BLaER1 (cell line): ENCODE measurements around the gene KIF26B.

Experiments used
- H3K27ac ChIP-seq: shearing (Covaris generic); formaldehyde crosslinking; 2 replicates; pipeline ENCODE4 v1.8.1; 2022
- H3K27me3 ChIP-seq: shearing (Covaris generic); formaldehyde crosslinking; 2 replicates; pipeline ENCODE4 v1.8.1; 2022
- H3K36me3 ChIP-seq: shearing (Covaris generic); formaldehyde crosslinking; 2 replicates; pipeline ENCODE4 v1.8.1; 2022
- H3K4me1 ChIP-seq: shearing (Covaris generic); formaldehyde crosslinking; 2 replicates; pipeline ENCODE4 v1.8.1; 2022
- H3K4me2 ChIP-seq: shearing (Covaris generic); formaldehyde crosslinking; 2 replicates; pipeline ENCODE4 v1.8.1; 2022
- H3K4me3 ChIP-seq: shearing (Covaris generic); formaldehyde crosslinking; 2 replicates; pipeline ENCODE4 v1.8.1; 2022
- H3K9ac ChIP-seq: shearing (Covaris generic); formaldehyde crosslinking; 2 replicates; pipeline ENCODE4 v1.8.1; 2022
- H3K9me3 ChIP-seq: shearing (Covaris generic); formaldehyde crosslinking; 2 replicates; pipeline ENCODE4 v1.8.1; 2022
- H4K20me1 ChIP-seq: shearing (Covaris generic); formaldehyde crosslinking; 2 replicates; pipeline ENCODE4 v1.8.1; 2022
- Cebpa-rat ChIP-seq: shearing (Covaris generic); IDR thresholded peaks from 2 replicates; pipeline ENCODE4 v1.8.1; 2022

KIF26B gene

GRCh38 chr1:245444945-245445344 lies 290.2 kb downstream of the KIF26B start:
- no peak for TF ChIP-seq Cebpa-rat
- no peaks in the 10 kb centered on the region for H3K9me3 ChIP-seq

DNA sequence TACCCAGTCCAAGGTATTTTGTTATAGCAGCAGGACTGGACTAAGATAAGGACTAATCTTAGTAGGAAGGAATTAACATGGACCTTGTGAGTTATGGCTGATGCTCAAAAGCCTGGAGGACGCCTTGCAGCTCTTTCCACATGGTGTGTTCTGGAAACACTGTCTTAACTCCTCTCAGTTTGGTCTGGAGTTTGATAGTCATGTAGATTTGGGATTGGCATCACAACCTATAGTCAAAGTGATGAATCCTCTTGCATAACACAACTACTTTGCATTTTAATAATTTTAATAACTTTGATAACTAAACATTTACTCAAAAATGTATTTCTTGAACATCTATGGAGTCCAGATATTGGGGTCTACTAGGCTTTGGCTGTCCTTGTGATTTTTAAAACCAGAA lies 293.7 kb downstream of the KIF26B start:
- H3K4me1 ChIP-seq: no peaks in the 10 kb centered on the region
- no peaks in the 10 kb centered on the region for H3K27me3 ChIP-seq
- H3K27ac ChIP-seq: no peak overlapping the region
- no peak overlapping the region for H3K4me2 ChIP-seq
- no peaks in the 10 kb centered on the region for H4K20me1 ChIP-seq
- H3K9me3 ChIP-seq: no peaks in the 10 kb centered on the region
- H3K36me3 ChIP-seq: no peaks in the 10 kb centered on the region
- TF ChIP-seq Cebpa-rat: no peak
- H3K4me3 ChIP-seq: no peak overlapping the region
- no peak overlapping the region for H3K9ac ChIP-seq

More at GRCh38 chr1:245444945-245445344, 290.2 kb downstream of the KIF26B start:
- H3K4me3 ChIP-seq: no peak overlapping the region
- H3K27me3 ChIP-seq: no peaks in the 10 kb centered on the region
- H3K36me3 ChIP-seq: no peaks in the 10 kb centered on the region
- no peaks in the 10 kb centered on the region for H3K4me1 ChIP-seq
- no peak overlapping the region for H3K9ac ChIP-seq
- no peak overlapping the region for H3K4me2 ChIP-seq
- H4K20me1 ChIP-seq: no peaks in the 10 kb centered on the region
- no peak overlapping the region for H3K27ac ChIP-seq

DNA sequence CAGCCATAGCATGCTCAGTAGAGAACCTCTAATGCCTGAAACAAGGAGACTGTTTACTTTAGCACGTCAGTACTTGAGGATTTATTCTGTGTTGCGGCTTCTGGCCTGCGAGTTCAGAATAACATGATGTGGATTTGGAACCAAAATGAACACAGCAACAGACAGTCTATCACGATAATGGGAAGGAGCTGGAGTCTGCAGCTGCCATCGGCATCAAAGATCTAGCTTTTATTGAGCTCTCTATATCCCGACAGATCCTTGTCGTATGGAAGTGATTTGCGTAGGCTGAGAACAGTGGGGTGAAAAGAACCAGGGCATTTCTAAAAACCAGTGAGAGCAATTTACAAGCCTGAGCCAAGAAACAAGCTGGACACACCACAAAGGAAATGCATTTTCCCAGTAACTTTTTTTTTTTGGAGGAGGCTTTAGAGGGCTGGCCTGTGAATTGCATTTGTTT lies 294.2 kb downstream of the KIF26B start:
- TF ChIP-seq Cebpa-rat: no peak
- Histone ChIP-seq H3K27me3 (no peaks in the 10 kb centered on the region), H3K4me1 (no peaks in the 10 kb centered on the region), H3K9me3 (no peaks in the 10 kb centered on the region), H3K4me2 (no peak overlapping the region), H3K27ac (no peak overlapping the region), H3K9ac (no peak overlapping the region), H3K36me3 (no peaks in the 10 kb centered on the region), H3K4me3 (no peak overlapping the region), H4K20me1 (no peaks in the 10 kb centered on the region)

- Histone ChIP-seq H3K27me3 (no peaks in the 10 kb centered on the region), H3K4me2 (no peak overlapping the region), H4K20me1 (no peaks in the 10 kb centered on the region), H3K9me3 (no peaks in the 10 kb centered on the region), H3K9ac (no peak overlapping the region), H3K4me1 (no peaks in the 10 kb centered on the region), H3K27ac (no peak overlapping the region), H3K36me3 (no peaks in the 10 kb centered on the region), H3K4me3 (no peak overlapping the region)
- TF ChIP-seq Cebpa-rat: no peak
Measured at GRCh38 chr1:245453541-245453940, 298.8 kb downstream of the KIF26B start.

DNA sequence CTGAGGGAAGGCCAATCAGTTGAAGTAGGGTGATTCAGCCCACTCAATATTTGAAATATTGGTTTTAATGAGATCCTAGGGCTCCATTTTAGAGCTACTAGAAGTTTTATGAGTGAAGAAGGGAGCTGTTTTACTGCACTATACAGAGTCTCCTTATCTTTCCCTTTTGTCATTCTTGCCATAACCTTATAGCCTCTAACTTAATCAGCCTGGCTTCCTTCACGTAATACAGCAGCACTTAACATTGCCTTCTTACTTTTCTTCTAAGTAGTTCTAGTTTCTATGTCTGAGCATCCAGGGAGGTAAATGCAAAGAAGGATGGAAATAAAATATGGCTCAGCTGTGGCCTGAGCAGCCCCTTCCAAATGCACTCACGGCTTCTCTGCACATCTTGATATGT lies 299.3 kb downstream of the KIF26B start:
- Histone ChIP-seq H3K36me3 (no peaks in the 10 kb centered on the region), H3K4me3 (no peak overlapping the region), H4K20me1 (no peaks in the 10 kb centered on the region), H3K4me1 (no peaks in the 10 kb centered on the region), H3K4me2 (no peak overlapping the region), H3K9ac (no peak overlapping the region), H3K27ac (no peak overlapping the region), H3K27me3 (no peaks in the 10 kb centered on the region), H3K9me3 (no peaks in the 10 kb centered on the region)
- no peak for TF ChIP-seq Cebpa-rat

- Histone ChIP-seq H3K4me1 (no peaks in the 10 kb centered on the region), H3K9me3 (no peaks in the 10 kb centered on the region), H3K9ac (no peak overlapping the region), H3K36me3 (no peaks in the 10 kb centered on the region), H4K20me1 (no peaks in the 10 kb centered on the region), H3K27ac (no peak overlapping the region), H3K4me2 (no peak overlapping the region), H3K27me3 (no peaks in the 10 kb centered on the region; the same call in 1 of the 2 replicates), H3K4me3 (no peak overlapping the region)
- no peak; the same call in 1 of the 2 replicates for TF ChIP-seq Cebpa-rat
Measured at GRCh38 chr1:245457562-245457961, 302.8 kb downstream of the KIF26B start.

DNA sequence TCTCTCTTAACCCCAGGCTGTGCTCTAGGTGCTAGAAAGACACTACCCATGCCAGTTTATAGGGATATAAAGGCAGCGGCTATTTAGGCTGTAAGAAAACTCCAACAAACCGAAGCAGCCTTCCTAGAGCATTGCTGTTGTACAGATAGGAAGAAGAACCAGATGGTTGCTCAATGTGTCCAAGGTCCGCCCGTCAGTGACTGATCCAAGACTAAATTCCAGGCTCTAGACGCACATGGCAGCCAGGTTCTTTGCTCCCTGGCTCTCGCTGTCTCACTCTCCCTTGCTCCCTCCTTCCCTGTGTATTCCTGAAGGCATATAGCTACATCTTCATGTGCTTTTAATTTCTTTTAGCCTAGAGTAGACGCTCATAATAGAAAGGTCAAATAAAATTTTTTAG lies 303.4 kb downstream of the KIF26B start:
- Histone ChIP-seq H3K27me3 (no peaks in the 10 kb centered on the region; the same call in 1 of the 2 replicates), H3K4me2 (no peak overlapping the region), H3K4me3 (no peak overlapping the region), H3K9me3 (no peaks in the 10 kb centered on the region), H3K9ac (no peak overlapping the region), H3K27ac (no peak overlapping the region), H3K36me3 (no peaks in the 10 kb centered on the region), H4K20me1 (no peaks in the 10 kb centered on the region), H3K4me1 (no peaks in the 10 kb centered on the region)
- no peak for TF ChIP-seq Cebpa-rat

DNA sequence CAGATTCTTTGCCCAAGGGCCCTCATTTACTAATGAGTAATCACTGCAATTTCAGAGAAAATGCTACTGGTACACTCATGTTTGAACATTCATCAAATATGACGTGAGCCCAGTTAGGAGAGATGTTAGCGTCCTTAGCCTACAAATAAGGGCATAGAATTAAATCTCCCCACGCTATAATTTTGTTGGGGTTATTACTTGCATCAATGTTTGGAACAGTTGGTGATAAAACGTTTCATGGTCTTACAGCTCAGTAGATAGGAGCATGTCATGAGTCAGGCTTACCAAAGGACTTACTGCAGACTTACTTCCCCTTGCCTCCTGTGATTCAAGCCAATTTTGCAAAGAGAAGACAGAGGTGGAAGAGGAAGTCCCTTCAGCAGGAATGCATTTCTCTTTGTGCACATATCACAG lies 304.0 kb downstream of the KIF26B start:
- no peaks in the 10 kb centered on the region for H3K4me1 ChIP-seq
- TF ChIP-seq Cebpa-rat: no peak
- H3K4me3 ChIP-seq: no peak overlapping the region
- no peak overlapping the region for H3K9ac ChIP-seq
- no peak overlapping the region for H3K4me2 ChIP-seq
- H3K36me3 ChIP-seq: no peaks in the 10 kb centered on the region
- H3K27ac ChIP-seq: no peak overlapping the region
- H4K20me1 ChIP-seq: no peaks in the 10 kb centered on the region
- H3K27me3 ChIP-seq: no peaks in the 10 kb centered on the region; the same call in 1 of the 2 replicates
- no peaks in the 10 kb centered on the region for H3K9me3 ChIP-seq

DNA sequence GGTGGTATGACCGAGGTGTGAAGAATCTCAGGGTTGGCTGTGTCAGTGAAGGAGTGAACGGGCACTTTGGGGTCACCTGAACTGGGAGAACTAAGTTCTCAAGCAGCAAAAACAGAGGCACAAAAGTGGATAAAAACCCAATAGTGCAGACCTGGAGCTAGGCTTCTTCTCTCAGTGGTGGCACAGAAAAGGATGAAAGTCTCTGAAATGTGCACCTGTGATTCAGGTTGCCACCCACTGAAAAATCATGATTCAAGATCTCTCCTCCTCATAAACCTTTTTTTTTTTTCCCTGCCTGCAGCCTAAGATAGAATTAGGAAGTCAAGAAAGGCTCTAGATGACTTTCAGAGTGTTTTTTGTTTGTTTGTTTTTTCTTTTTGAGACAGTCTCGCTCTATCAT lies 304.8 kb downstream of the KIF26B start:
- Histone ChIP-seq H3K4me3 (no peak overlapping the region), H3K4me1 (no peaks in the 10 kb centered on the region), H3K27me3 (no peaks in the 10 kb centered on the region; the same call in 1 of the 2 replicates), H3K9ac (no peak overlapping the region), H3K36me3 (no peaks in the 10 kb centered on the region), H3K4me2 (no peak overlapping the region), H3K9me3 (no peaks in the 10 kb centered on the region), H3K27ac (no peak overlapping the region), H4K20me1 (no peaks in the 10 kb centered on the region)
- no peak for TF ChIP-seq Cebpa-rat

DNA sequence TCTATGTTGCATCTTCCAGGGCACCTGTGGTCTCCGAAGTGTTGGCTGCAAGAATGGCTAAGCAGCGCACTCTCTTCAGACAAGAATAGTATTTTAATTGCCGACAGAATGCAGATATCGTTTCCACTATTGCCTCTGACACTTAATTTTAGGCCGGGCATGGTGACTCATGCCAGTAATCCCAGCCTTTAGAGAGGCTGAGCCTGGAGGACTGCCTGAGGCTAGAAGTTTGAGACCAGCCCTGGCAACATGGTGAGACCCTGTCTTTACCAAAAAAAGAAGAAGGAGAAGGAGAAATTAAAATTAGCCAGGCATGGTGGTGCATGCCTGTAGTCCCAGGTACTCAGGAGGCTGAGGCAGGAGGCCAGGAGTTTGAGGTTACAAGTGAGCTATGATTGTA lies 306.9 kb downstream of the KIF26B start:
- Histone ChIP-seq H4K20me1 (no peaks in the 10 kb centered on the region), H3K4me2 (no peak overlapping the region), H3K27me3 (no peaks in the 10 kb centered on the region; the same call in 1 of the 2 replicates), H3K9ac (no peak overlapping the region), H3K36me3 (no peaks in the 10 kb centered on the region), H3K4me3 (no peak overlapping the region), H3K27ac (no peak overlapping the region), H3K4me1 (no peaks in the 10 kb centered on the region), H3K9me3 (no peaks in the 10 kb centered on the region)
- no peak for TF ChIP-seq Cebpa-rat

GRCh38 chr1:245462161-245462560 lies 307.4 kb downstream of the KIF26B start:
- no peaks in the 10 kb centered on the region for H3K36me3 ChIP-seq
- TF ChIP-seq Cebpa-rat: no peak
- H3K9me3 ChIP-seq: no peaks in the 10 kb centered on the region
- H3K4me2 ChIP-seq: no peak overlapping the region
- no peaks in the 10 kb centered on the region for H3K4me1 ChIP-seq
- H4K20me1 ChIP-seq: no peaks in the 10 kb centered on the region
- no peaks in the 10 kb centered on the region; the same call in 1 of the 2 replicates for H3K27me3 ChIP-seq
- H3K9ac ChIP-seq: no peak overlapping the region
- H3K4me3 ChIP-seq: no peak overlapping the region
- no peak overlapping the region for H3K27ac ChIP-seq
